Kidney tubule cell (primary cell): ENCODE measurements around the gene RNASE4.
"Not testable (repeated sequence)": the region's sequence is repeated elsewhere in the genome, so short reads cannot be mapped to it uniquely, and the experiment has no call there.

ENCODE experiments used
- DNase-seq: peaks from one replicate; pipeline ENCODE4 v3.0.0-alpha.2; 2018; ENCODE audit warnings: low spot score

RNASE4 gene

DNA sequence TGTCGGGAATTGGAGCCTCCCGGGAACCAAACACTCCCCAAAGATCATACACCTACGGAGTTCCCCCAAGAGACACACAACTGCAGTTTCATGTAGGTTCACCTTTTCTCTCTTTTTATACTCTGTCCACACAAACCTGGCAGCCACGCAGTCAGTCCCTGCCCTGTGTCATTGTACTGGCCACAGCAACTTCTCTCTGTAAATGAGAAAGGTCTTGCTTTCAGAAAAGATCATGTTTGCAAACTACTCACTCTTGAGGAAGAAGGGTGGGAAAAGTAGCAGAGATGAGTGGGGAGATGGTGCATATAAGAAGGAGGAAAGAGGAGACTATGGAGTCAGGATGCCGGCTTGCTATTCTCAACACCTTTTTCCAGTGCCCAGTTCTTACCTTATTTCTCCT is 14.6 kb downstream of the RNASE4 start:
- DNase-seq = no peak

DNA sequence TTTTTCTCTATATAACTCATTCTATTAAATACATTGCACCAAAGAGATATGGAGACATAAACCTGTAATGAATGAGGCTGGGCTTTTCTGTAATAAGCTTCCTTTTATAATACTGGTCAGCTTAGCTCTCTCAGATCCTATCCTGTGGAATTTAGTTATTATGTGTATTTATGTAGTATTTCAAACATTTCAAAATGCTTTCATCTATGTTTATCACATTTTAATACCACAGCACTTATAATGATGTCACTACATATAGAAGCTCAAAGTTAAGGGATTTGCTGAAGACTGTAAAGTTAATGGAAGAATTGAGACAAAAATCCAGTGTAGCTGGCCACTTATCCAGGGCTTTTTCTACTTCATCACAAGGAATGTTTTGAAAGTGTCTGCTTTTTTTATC is 15.6 kb downstream of the RNASE4 start:
- DNase-seq = no peak

- DNase-seq = not testable (repeated sequence)
These were observed 16.6 kb downstream of the RNASE4 start for GRCh38 chr14:20700965-20701364.

- DNase-seq = peak; percentile 54
These were observed 22.4 kb downstream of the RNASE4 start for GRCh38 chr14:20706657-20707355.

- DNase-seq = peak; percentile 90
These were observed 23.3 kb downstream of the RNASE4 start for GRCh38 chr14:20707622-20708021.

DNA sequence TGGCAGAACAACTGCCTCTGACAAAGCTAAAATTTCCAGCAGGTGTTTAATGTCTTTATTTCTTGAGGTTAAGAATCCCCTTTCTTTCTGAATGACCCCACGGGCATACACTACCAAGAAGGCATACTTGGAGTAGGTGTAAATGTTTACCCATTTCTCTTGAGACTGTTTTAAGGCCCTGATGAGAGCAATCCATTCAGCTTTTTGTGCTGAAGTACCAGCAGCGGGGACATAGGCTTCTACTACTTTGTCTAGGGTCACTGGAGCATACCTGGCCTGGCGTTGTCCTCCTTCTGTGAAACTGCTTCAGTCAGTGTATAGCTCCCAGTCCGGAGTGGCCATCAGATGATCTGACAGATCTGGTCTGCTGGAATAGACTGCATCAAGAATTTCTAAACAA is 26.9 kb downstream of the RNASE4 start:
- no peak for DNase-seq

DNA sequence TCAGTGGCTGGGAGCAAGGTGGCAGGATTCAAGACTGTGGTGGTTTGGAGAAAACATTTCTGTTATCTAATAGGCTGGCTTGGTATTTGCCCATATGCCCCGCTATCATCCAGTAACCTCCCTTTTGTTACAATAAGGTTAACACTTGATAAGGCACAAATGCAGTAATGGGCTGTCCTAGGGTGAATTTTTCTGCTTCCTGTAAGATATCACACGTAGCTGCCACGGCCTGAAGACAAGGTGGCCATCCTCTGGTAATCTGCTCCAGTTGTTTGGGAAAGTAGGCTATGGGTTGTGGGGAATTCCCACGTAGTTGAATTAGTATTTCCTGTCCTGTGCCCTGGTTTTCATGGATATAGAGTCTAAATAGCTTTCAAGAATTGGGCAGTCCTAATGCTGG is 27.3 kb downstream of the RNASE4 start:
- no peak for DNase-seq

DNA sequence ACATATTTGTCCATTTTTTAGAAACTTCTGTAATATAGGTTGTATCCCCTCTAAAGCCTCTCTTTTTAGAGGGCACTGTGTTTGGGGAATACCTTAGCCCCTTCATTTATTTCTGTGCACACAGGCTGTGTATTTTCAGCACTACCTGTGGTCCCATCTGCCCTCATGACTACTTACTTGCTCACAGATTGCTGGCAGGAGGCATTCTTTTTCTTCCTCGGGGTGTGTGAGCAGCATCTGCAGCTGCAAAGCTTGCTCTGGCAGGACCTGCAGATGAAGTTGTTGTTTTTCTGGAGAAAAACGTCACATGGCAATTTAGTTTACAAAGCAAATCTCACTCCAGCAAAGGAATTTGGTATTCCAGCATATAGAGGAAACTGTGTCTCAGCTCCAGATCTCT is 28.5 kb downstream of the RNASE4 start:
- peak; percentile 37 for DNase-seq

GRCh38 chr14:20714593-20715250 is 30.4 kb downstream of the RNASE4 start:
- peak; percentile 78 for DNase-seq

DNA sequence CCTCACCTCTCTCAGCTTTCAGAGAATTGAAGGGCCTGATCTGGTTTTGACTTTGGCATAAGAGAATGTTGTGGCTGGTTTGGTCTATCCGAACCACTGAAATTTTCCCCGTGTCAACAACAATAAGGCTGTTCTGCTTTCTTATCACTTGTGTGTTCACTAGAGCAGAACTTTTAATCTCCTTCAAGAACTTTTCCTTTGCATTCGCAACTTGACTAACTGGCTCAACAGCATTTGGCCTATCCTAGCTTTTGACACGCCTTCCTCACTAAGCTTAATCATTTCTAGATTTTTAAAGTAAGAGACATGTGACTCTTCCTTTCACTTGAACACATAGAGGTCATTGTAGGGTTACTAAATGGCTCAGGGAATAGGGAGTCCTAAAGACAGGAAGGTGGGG is 35.4 kb downstream of the RNASE4 start:
- DNase-seq = peak; percentile 68

DNA sequence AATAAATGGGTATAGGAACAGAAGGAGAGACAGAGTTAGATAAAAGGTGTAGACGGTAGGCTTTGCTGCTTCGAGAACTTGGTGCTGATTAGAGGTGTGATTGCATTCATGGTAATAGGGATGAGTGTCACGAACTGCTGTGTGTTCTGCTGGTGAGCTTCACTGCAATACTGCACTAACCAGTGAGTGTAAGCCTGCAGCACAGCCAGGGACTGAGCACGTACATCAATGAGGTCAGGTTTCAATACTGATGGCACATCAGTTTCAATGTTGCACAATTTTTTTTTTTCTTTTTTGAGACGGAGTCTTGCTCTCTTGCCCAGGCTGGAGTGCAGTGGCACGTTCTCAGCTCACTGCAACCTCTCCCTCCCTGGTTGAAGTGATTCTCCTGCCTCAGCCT is 36.4 kb downstream of the RNASE4 start:
- no peak for DNase-seq

GRCh38 chr14:20722016-20722415 is 37.7 kb downstream of the RNASE4 start:
- DNase-seq = no peak

GRCh38 chr14:20723488-20723887 is 39.1 kb downstream of the RNASE4 start:
- no peak for DNase-seq

DNA sequence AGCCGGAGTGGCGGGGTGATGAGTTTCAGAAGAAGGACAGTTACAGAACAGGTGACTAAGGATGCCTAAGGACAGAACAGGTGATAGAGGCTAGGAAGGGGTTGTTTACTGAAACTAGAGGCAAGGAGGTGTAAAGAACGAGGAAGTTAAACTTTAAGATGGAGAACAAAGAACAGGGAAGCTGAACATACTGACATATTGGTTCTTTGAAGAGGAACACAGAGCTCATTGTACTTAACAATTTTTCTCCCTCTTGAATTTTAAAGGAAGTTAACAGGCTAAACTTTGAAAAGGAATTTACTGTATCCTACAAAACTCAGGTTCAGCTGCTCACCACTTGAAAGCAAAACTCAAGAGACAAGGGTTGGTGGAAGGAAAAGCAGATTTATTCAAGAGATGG is 41.8 kb downstream of the RNASE4 start:
- not testable (repeated sequence) for DNase-seq

GRCh38 chr14:20726531-20726930 is 42.2 kb downstream of the RNASE4 start:
- DNase-seq = peak; percentile 58

DNA sequence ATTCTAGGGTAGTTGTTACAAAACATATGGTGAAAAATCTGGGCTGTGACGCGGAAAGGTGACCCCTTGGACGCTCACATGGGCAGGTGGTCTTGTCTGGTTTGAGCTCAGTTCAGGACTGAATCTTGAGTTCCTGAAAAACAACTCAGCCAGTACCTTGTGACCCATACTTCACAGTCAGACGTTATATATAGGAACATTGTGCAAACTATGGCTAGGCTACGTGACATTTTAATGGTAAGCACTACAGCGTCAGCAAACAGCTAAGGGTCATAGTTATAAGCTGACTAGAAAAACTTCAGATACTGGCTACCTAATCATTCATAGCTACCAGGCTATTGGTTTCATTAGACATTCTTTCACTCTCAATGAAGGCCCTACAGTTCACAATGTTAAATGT is 46.5 kb downstream of the RNASE4 start:
- DNase-seq = no peak

GRCh38 chr14:20732477-20732876 is 48.1 kb downstream of the RNASE4 start:
- DNase-seq = no peak

- no peak for DNase-seq
These were observed 48.7 kb downstream of the RNASE4 start for GRCh38 chr14:20732979-20733635.

GRCh38 chr14:20733684-20734429 is 49.5 kb downstream of the RNASE4 start:
- DNase-seq = no peak

- DNase-seq = peak; percentile 30
These were observed 50.1 kb downstream of the RNASE4 start for GRCh38 chr14:20734430-20734806.

- not testable (repeated sequence) for DNase-seq
These were observed 53.9 kb downstream of the RNASE4 start for GRCh38 chr14:20738292-20738691.

- peak; percentile 31 for DNase-seq
These were observed 57.8 kb downstream of the RNASE4 start for GRCh38 chr14:20742132-20742531.

DNA sequence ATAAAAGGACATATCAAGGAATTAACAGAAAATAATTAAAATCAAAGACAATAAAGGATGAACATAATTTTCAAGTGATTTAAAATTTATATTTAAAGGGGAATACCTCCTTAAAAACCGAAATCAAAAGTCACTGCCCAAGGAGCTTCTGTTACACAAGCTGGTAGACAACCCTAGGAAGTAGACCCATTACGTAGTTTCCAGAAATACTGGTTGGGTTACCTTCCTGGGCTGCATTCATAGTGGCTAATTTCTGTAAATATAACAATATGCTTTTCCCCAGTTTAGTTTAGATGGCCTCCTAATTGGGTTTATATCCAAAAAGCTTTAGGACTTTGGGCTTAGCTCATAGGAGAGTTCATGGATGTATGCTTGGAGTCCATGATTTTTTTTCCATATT is 59.2 kb downstream of the RNASE4 start:
- DNase-seq = no peak
